ENCODE data around the gene QPCTL. TPM values are rescaled to one million over a fixed set of nuclear protein-coding genes. Genes with fewer than 3 reads are reported as not detected.

QPCTL gene
- total and polyA plus RNA-seq, 2 experiments from 2014 or later, result 10.3 to 11.0 TPM

DNA sequence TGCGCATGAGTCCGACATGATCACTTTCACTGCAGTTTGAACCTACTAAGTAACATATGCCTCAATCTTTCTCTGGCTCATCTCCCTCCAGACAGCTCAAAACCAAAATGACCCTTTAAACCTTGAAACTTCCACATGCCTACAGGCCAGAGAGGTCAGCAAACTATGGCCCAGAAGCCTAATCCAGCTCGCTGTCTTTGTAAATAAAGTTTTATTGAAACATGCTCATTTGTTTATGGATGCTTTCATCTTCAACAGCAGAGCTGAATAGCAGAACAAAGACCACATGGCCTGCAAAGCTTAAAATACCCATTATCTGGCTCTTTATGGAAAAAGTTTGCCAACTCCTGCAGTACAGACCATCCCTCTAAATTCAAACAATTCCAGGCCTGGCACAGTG lies 22.7 kb downstream of the QPCTL start:
- Histone ChIP-seq H3K4me1 (ENCODE audit: insufficient read depth) (peaks cover 11% of the 10 kb centered on the region), H4K20me1 (ENCODE audit: insufficient read depth, poor library complexity, severe bottlenecking) (no peaks in the 10 kb centered on the region), H2AFZ (no peak overlapping the region), H3K9me3 (ENCODE audit: low read depth) (no peaks in the 10 kb centered on the region), H3K79me2 (peaks cover 73% of the 10 kb centered on the region), H3K36me3 (replicated peaks; ENCODE audit: insufficient read depth, low read depth) (no peaks in the 10 kb centered on the region), H3K4me3 (no peak overlapping the region), H3K4me2 (no peak overlapping the region), H3K27ac (no peak overlapping the region), H3K27me3 (no peaks in the 10 kb centered on the region), H3K9me2 (replicated peaks; ENCODE audit: insufficient read depth) (no peaks in the 10 kb centered on the region)
- TF ChIP-seq, protein P1, sequence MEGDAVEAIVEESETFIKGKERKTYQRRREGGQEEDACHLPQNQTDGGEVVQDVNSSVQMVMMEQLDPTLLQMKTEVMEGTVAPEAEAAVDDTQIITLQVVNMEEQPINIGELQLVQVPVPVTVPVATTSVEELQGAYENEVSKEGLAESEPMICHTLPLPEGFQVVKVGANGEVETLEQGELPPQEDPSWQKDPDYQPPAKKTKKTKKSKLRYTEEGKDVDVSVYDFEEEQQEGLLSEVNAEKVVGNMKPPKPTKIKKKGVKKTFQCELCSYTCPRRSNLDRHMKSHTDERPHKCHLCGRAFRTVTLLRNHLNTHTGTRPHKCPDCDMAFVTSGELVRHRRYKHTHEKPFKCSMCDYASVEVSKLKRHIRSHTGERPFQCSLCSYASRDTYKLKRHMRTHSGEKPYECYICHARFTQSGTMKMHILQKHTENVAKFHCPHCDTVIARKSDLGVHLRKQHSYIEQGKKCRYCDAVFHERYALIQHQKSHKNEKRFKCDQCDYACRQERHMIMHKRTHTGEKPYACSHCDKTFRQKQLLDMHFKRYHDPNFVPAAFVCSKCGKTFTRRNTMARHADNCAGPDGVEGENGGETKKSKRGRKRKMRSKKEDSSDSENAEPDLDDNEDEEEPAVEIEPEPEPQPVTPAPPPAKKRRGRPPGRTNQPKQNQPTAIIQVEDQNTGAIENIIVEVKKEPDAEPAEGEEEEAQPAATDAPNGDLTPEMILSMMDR (IDR thresholded peaks at IDR 0.05; ENCODE audit: poor library complexity), result no peak
- no peak for TF ChIP-seq EZH2phosphoT487 (IDR thresholded peaks at IDR 0.05; ENCODE audit: low read depth, severe bottlenecking, unreplicated experiment)
- no peak for TF ChIP-seq EZH2 (IDR thresholded peaks at IDR 0.05; ENCODE audit: borderline replicate concordance)
- 84% methylated on average over 3 of the region's 3 CpGs for WGBS (ENCODE audit: low lambda C conversion rate, missing lambda C conversion rate)
- no peak for DNase-seq (ENCODE audit: low spot score)

DNA sequence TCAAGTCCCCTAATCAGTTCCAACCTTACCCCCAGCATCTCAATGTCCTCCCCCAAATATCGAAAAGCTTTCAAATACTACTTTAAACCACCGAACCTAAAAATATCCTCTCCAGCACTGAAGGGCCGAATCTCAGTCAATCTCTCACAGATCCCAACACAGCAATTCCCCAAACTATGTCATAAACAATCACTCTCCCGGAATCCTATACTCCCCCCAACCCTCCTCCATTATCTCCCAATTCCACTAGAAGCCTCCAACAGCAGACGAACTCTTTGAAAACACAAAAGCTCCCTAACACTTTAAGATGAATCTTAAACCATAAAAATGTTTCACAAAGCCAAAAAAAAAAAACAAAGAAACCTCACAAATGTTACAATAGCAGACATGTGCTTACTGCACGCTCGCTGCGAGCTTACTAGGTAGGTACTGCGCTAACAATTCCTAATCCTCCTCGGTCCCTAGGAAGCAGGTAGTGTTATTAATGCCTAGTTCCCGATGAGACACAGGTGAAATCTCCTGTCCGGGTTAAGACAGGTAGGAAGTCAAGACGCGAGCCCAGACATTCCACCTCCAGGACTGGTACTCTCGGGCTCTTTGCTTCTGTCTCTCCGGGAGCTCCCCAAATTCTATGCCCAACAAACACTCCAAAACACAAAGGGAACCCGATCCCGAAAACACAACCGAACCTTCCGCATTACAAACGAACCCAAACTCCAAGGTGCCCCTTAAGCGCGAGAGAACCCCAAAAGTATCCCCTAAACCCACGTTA lies 24.1 kb downstream of the QPCTL start:
- Histone ChIP-seq H3K27me3 (no peaks in the 10 kb centered on the region), H2AFZ (peak overlapping the region; percentile 14), H4K20me1 (ENCODE audit: insufficient read depth, poor library complexity, severe bottlenecking) (no peaks in the 10 kb centered on the region), H3K4me1 (ENCODE audit: insufficient read depth) (peaks cover 11% of the 10 kb centered on the region), H3K79me2 (peaks cover 64% of the 10 kb centered on the region), H3K9me2 (replicated peaks; ENCODE audit: insufficient read depth) (no peaks in the 10 kb centered on the region), H3K27ac (peak overlapping the region; percentile 86), H3K9me3 (ENCODE audit: low read depth) (no peaks in the 10 kb centered on the region), H3K36me3 (replicated peaks; ENCODE audit: insufficient read depth, low read depth) (no peaks in the 10 kb centered on the region), H3K4me2 (peak overlapping the region; percentile 77), H3K4me3 (peak overlapping the region; percentile 34)
- DNase-seq (ENCODE audit: low spot score), result peak; percentile 60
- WGBS (ENCODE audit: low lambda C conversion rate, missing lambda C conversion rate), result 4% methylated on average over 23 of the region's 24 CpGs
- TF ChIP-seq EZH2phosphoT487 (IDR thresholded peaks at IDR 0.05; ENCODE audit: low read depth, severe bottlenecking, unreplicated experiment) (no peak), EZH2 (IDR thresholded peaks at IDR 0.05; ENCODE audit: borderline replicate concordance) (no peak)
- TF ChIP-seq, protein P1 (IDR thresholded peaks at IDR 0.05; ENCODE audit: poor library complexity), result no peak

DNA sequence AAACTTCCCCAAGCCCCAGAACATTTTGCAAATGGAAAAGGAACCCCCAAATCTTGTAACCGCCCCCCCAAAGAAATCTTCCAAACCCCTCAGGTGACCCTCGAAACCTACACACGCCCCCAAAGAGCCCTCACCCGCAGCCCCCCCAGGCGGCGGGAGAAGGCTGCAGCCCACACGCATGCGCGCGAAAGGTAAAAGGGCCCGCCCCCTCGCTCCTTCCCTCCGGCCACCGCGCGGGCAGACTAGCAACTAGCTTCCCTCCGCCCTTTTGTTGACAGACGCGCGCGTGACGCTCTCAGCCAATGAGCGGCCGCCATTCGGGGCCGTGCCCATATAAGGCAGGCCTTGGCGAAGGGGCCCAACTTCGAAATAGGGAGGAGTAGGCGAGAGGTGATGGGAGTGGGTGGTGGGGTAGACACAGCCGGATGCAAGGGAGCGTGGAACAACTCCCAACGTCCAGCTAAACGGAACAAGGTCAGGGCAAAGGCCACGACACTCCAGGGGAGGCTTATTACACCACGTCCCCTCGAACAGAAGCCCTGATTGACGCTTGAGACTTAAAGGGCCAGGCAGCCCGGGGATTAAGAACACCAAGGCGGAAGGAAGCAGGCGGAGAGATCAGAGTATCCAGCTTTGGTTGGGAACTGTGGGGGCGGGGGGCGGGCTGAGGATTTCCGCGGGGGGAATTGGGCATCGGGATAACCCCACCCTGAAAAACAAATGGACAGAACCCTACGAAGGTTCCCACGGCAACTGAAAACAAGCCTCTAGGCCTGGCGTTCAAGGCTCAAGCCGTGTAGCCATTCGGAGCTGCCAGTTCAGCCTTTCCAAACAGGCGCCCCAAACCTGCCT lies 24.9 kb downstream of the QPCTL start:
- H3K9me3 ChIP-seq (ENCODE audit: low read depth), result no peaks in the 10 kb centered on the region
- H3K4me1 ChIP-seq (ENCODE audit: insufficient read depth), result peaks cover 11% of the 10 kb centered on the region
- no peaks in the 10 kb centered on the region for H3K27me3 ChIP-seq
- H2AFZ ChIP-seq, result peak overlapping the region; percentile 14
- H3K4me3 ChIP-seq, result peak overlapping the region; percentile 34
- DNase-seq (ENCODE audit: low spot score), result peak; percentile 100
- H3K9me2 ChIP-seq (replicated peaks; ENCODE audit: insufficient read depth), result no peaks in the 10 kb centered on the region
- WGBS (ENCODE audit: low lambda C conversion rate, missing lambda C conversion rate), result 3% methylated on average over 50 of the region's 51 CpGs
- no peak for TF ChIP-seq EZH2 (IDR thresholded peaks at IDR 0.05; ENCODE audit: borderline replicate concordance)
- TF ChIP-seq, protein P1 (IDR thresholded peaks at IDR 0.05; ENCODE audit: poor library complexity), result peak; percentile 24
- no peak for TF ChIP-seq EZH2phosphoT487 (IDR thresholded peaks at IDR 0.05; ENCODE audit: low read depth, severe bottlenecking, unreplicated experiment)
- H3K4me2 ChIP-seq, result peak overlapping the region; percentile 77
- H4K20me1 ChIP-seq (ENCODE audit: insufficient read depth, poor library complexity, severe bottlenecking), result no peaks in the 10 kb centered on the region
- peaks cover 68% of the 10 kb centered on the region for H3K79me2 ChIP-seq
- H3K27ac ChIP-seq, result peak overlapping the region; percentile 95
- H3K36me3 ChIP-seq (replicated peaks; ENCODE audit: insufficient read depth, low read depth), result no peaks in the 10 kb centered on the region
